Suprapubic skin (tissue), 4 donors: ENCODE measurements around the gene SREBF1. TPM values are rescaled to one million over a fixed set of nuclear protein-coding genes. Genes with fewer than 3 reads are reported as not detected.

Experiments used
- total RNA-seq, 4 donors: library from RNA; depleted of rRNA; stranded (reverse); fragments of >200 nt; gene quantifications; one replicate each; pipeline ENCODE4 v1.1.0, GENCODE V29; 2016

The SREBF1 gene
- total RNA-seq, 4 donors from 2014 or later = 78.1 to 124 (median 91.7) TPM

Other genes with a start within 250 kb of the SREBF1 start
- 10 to 100 TPM; 25.7 to 60.6 (median 50.0) TPM for gene PEMT, start 245.3 kb downstream of the SREBF1 start, total RNA-seq
- 10 to 100 TPM; 20.3 to 46.1 (median 30.4) TPM for gene RAI1, start 155.5 kb downstream of the SREBF1 start, total RNA-seq
- gene TOM1L2, start 135.4 kb upstream of the SREBF1 start, total RNA-seq = 100 to 1,000 TPM; 128 to 259 (median 162) TPM
- gene DRC3, start 135.9 kb upstream of the SREBF1 start, total RNA-seq = 10 to 100 TPM in 1 of 4 donors, 1 to 10 TPM in 3; 2.0 to 10.6 (median 5.5) TPM
- gene ATPAF2, start 202.2 kb upstream of the SREBF1 start, total RNA-seq = 10 to 100 TPM; 18.2 to 41.6 (median 24.2) TPM
- gene GID4, start 202.4 kb upstream of the SREBF1 start, total RNA-seq = 10 to 100 TPM; 13.9 to 23.5 (median 17.6) TPM